GM06990 (cell line): ENCODE results near the gene ELOVL1.
"Not testable (repeated sequence)": the region's sequence is repeated elsewhere in the genome, so short reads cannot be mapped to it uniquely, and the experiment has no call there.

Source experiments
- DNase-seq: peaks from one replicate; pipeline ENCODE4 v3.0.0-alpha.2; 2011; ENCODE audit not compliant: insufficient read length; ENCODE audit errors: extremely low read depth
- H3K27me3 ChIP-seq: replicated peaks from 2 replicates; pipeline ENCODE4 v1.6.0; 2011; ENCODE audit warnings: low read length; ENCODE audit not compliant: control insufficient read depth, insufficient read depth
- H3K36me3 ChIP-seq: 2 replicates; pipeline ENCODE4 v1.5.1; 2011; ENCODE audit warnings: low read length; ENCODE audit not compliant: control insufficient read depth, insufficient read depth
- H3K4me3 ChIP-seq: replicated peaks from 2 replicates; pipeline ENCODE4 v1.5.1; 2011; ENCODE audit warnings: low read depth, mild to moderate bottlenecking, control low read depth, low read length
- CTCF ChIP-seq: IDR thresholded peaks from 2 replicates; pipeline ENCODE4 v1.5.1; 2011; ENCODE audit warnings: low read length, control low read depth, mild to moderate bottlenecking, inconsistent platforms; ENCODE audit not compliant: insufficient read depth, poor library complexity, severe bottlenecking

Gene ELOVL1

GRCh38 chr1:43405219-43405875 lies 37.5 kb upstream of the ELOVL1 start:
- peaks cover 13% of the 10 kb centered on the region for H3K36me3 ChIP-seq
- no peak for TF ChIP-seq CTCF
- no peak for DNase-seq
- H3K4me3 ChIP-seq, result no peak overlapping the region
- H3K27me3 ChIP-seq, result no peaks in the 10 kb centered on the region

- Histone ChIP-seq H3K27me3 (no peaks in the 10 kb centered on the region), H3K36me3 (peaks cover 13% of the 10 kb centered on the region), H3K4me3 (no peak overlapping the region)
- no peak for TF ChIP-seq CTCF
- no peak for DNase-seq
Observed at GRCh38 chr1:43404353-43404752, 36.5 kb upstream of the ELOVL1 start.

GRCh38 chr1:43402089-43402865 lies 34.5 kb upstream of the ELOVL1 start:
- no peak for DNase-seq
- Histone ChIP-seq H3K27me3 (no peaks in the 10 kb centered on the region), H3K4me3 (no peak overlapping the region), H3K36me3 (peaks cover 13% of the 10 kb centered on the region)
- TF ChIP-seq CTCF, result no peak

- H3K36me3 ChIP-seq, H3K4me3 ChIP-seq, DNase-seq: not testable (repeated sequence)
Observed at GRCh38 chr1:43400441-43400840, 32.6 kb upstream of the ELOVL1 start.

GRCh38 chr1:43398227-43398626 lies 30.4 kb upstream of the ELOVL1 start:
- Histone ChIP-seq H3K36me3 (peaks cover 3% of the 10 kb centered on the region; the same call in 1 of the 2 replicates), H3K4me3 (no peak overlapping the region), H3K27me3 (no peaks in the 10 kb centered on the region)
- DNase-seq, result no peak
- TF ChIP-seq CTCF, result no peak

More at GRCh38 chr1:43400441-43400840, 32.6 kb upstream of the ELOVL1 start:
- not testable (repeated sequence) for H3K27me3 ChIP-seq

- no peak for TF ChIP-seq CTCF
- Histone ChIP-seq H3K27me3 (no peaks in the 10 kb centered on the region), H3K4me3 (no peak overlapping the region), H3K36me3 (peaks cover 2% of the 10 kb centered on the region; the same call in 1 of the 2 replicates)
- DNase-seq, result no peak
Observed at GRCh38 chr1:43396059-43396458, 28.2 kb upstream of the ELOVL1 start.
